Effector CD8-positive, alpha-beta T cell (primary cell): ENCODE data around the gene REEP6.

ENCODE experiments used
- DNase-seq: peaks from one replicate; lab custom pipeline; 2025; lab: John Stamatoyannopoulos, UW

Gene REEP6

GRCh38 chr19:1456121-1456900, 34.7 kb upstream of the REEP6 start:
- DNase-seq = no peak

GRCh38 chr19:1457031-1457739, 33.8 kb upstream of the REEP6 start:
- no peak for DNase-seq

- DNase-seq = no peak
Observed at GRCh38 chr19:1457892-1458291, 33.1 kb upstream of the REEP6 start.

GRCh38 chr19:1459479-1459878, 31.5 kb upstream of the REEP6 start:
- no peak for DNase-seq

- no peak for DNase-seq
Observed at GRCh38 chr19:1460033-1460995, 30.7 kb upstream of the REEP6 start.

GRCh38 chr19:1461862-1462261, 29.1 kb upstream of the REEP6 start:
- DNase-seq = no peak

- no peak for DNase-seq
Observed at GRCh38 chr19:1465191-1466016, 25.6 kb upstream of the REEP6 start.

GRCh38 chr19:1466018-1466460, 24.9 kb upstream of the REEP6 start:
- DNase-seq = no peak

GRCh38 chr19:1466461-1467214, 24.3 kb upstream of the REEP6 start:
- DNase-seq = no peak

- DNase-seq = no peak
Observed at GRCh38 chr19:1467215-1467489, 23.8 kb upstream of the REEP6 start.

- DNase-seq = no peak
Observed at GRCh38 chr19:1467490-1468273, 23.3 kb upstream of the REEP6 start.

GRCh38 chr19:1468274-1468820, 22.6 kb upstream of the REEP6 start:
- no peak for DNase-seq

- no peak for DNase-seq
Observed at GRCh38 chr19:1468821-1469254, 22.1 kb upstream of the REEP6 start.

- DNase-seq = no peak
Observed at GRCh38 chr19:1469255-1470054, 21.5 kb upstream of the REEP6 start.

GRCh38 chr19:1470055-1470304, 21.0 kb upstream of the REEP6 start:
- DNase-seq = no peak

- peak; percentile 43 for DNase-seq
Observed at GRCh38 chr19:1470305-1471009, 20.5 kb upstream of the REEP6 start.

- no peak for DNase-seq
Observed at GRCh38 chr19:1471010-1471514, 19.9 kb upstream of the REEP6 start.

GRCh38 chr19:1471515-1472160, 19.3 kb upstream of the REEP6 start:
- DNase-seq = no peak
